Panc1 (cell line): Measurements from ENCODE around the gene WNT1. TPM values are rescaled to one million over a fixed set of nuclear protein-coding genes. Genes with fewer than 3 reads are reported as not detected.

Experiments
- ATAC-seq: fragments of 200-7000 bp; cut with Tn5 transposase; 2 replicates; pipeline ENCODE4 v1.9.1; 2020; ENCODE audit warnings: mild to moderate bottlenecking, moderate library complexity
- BruUV-seq: library from RNA; stranded (reverse); fragments of 400-500 nt; replicated peaks from 2 replicates; lab custom pipeline; 2021; lab: Mats Ljungman, UMichigan
- CTCF ChIA-PET: fragments of 300-600 bp; sonication (Branson Sonifier 250); formaldehyde crosslinking; loops from one replicate; lab custom pipeline; 2022; ENCODE audit warnings: antibody characterized with exemption; lab: Charles Lee
- POLR2A ChIA-PET: fragments of 300-600 bp; sonication (Branson Sonifier 250); formaldehyde crosslinking; loops from one replicate; lab custom pipeline; 2022; ENCODE audit warnings: antibody characterized with exemption; lab: Charles Lee
- DNase-seq: peaks from one replicate; pipeline ENCODE4 v3.0.0-alpha.2; 2010; ENCODE audit warnings: low read depth, low spot score
- H3K27ac ChIP-seq: 2 replicates; pipeline ENCODE4 v1.5.1; 2011; ENCODE audit warnings: mild to moderate bottlenecking, low read length, inconsistent platforms
- H3K27me3 ChIP-seq: fragments of 200-500 bp; sonication (Bioruptor generic); 2 replicates; pipeline ENCODE4 v1.6.0; 2014; ENCODE audit warnings: low read length, inconsistent platforms; ENCODE audit not compliant: control insufficient read depth, insufficient read depth
- H3K36me3 ChIP-seq: fragments of 200-500 bp; sonication (Bioruptor generic); 2 replicates; pipeline ENCODE4 v1.5.1; 2014; ENCODE audit warnings: inconsistent platforms, mild to moderate bottlenecking, low read length, moderate library complexity; ENCODE audit not compliant: control insufficient read depth, insufficient read depth
- H3K4me1 ChIP-seq: 2 replicates; pipeline ENCODE4 v1.5.1; 2011; ENCODE audit warnings: inconsistent platforms, mild to moderate bottlenecking, low read length, moderate library complexity; ENCODE audit not compliant: control insufficient read depth, insufficient read depth
- H3K4me3 ChIP-seq, 2 experiments: 2 replicates each; pipeline ENCODE4 v1.5.1; 2011 to 2012; ENCODE audit warnings: low read depth in 2 of 2, low read length in 2 of 2, mild to moderate bottlenecking in 2 of 2, inconsistent platforms in 1 of 2, moderate library complexity in 1 of 2
- H3K9me3 ChIP-seq: fragments of 200-500 bp; sonication (Bioruptor generic); 2 replicates; pipeline ENCODE4 v1.5.1; 2014; ENCODE audit warnings: low read depth, mild to moderate bottlenecking, inconsistent platforms, low read length, moderate library complexity; ENCODE audit not compliant: control insufficient read depth, insufficient read depth
- REST ChIP-seq, 2 experiments: IDR thresholded peaks; 2 replicates each; pipeline ENCODE4 v1.6.1; 2011 to 2012; ENCODE audit warnings: low read depth in 2 of 2, control low read depth in 1 of 2, low read length in 1 of 2, mild to moderate bottlenecking in 1 of 2, moderate library complexity in 1 of 2; ENCODE audit not compliant: insufficient read depth in 1 of 2
- SIN3A ChIP-seq: IDR thresholded peaks from 2 replicates; pipeline ENCODE4 v1.6.1; 2012; ENCODE audit warnings: low read depth, mild to moderate bottlenecking, low read length, moderate library complexity, borderline replicate concordance; ENCODE audit not compliant: insufficient read depth
- TCF7L2 ChIP-seq: IDR thresholded peaks from 2 replicates; pipeline ENCODE4 v1.6.1; 2011; ENCODE audit warnings: mild to moderate bottlenecking, low read depth, low read length, inconsistent platforms
- in situ Hi-C: cut with HindIII; loops from 2 replicates; pipeline ENCODE4 v1.10.0; 2016; ENCODE audit warnings: low sequenced_read_pairs, low pct_unique_long_range_greater_than_20kb
- intact Hi-C: fragments of 100-400 bp; cut with micrococcal nuclease; formaldehyde crosslinking; loops from one replicate; pipeline ENCODE4 v1.10.0; 2022; ENCODE audit not compliant: unreplicated experiment
- total RNA-seq: library from RNA; stranded (reverse); gene quantifications from one replicate; pipeline ENCODE4 v1.2.1, GENCODE V29; 2021; ENCODE audit not compliant: unreplicated experiment
- TF ChIP-seq, protein P1 (sequence below): fragments of 450-650 bp; IDR thresholded peaks from 2 replicates; pipeline ENCODE4 v1.5.1; 2017; ENCODE audit warnings: mild to moderate bottlenecking

Gene WNT1
- total RNA-seq, 1 experiment from 2014 or later = not detected

- intact Hi-C loops (loop anchor here (2.0 kb wide), 1 partner anchor 142 kb away; the partner anchor contains the start of gene DDX23), in situ Hi-C loops (no loop called here)
- no peak overlapping the region for H3K27ac ChIP-seq
- H3K4me1 ChIP-seq = peaks cover 12% of the 10 kb centered on the region
- POLR2A ChIA-PET = interaction anchor here (0.8 kb wide), 1 partner anchor 38 kb away, joined by 3 read pairs; no protein-coding TSS in a partner anchor
- CTCF ChIA-PET = interaction anchor here (0.6 to 1.1 kb wide), 5 partner anchors 15 to 240 kb away, joined by 4 to 16 read pairs (median 6); no protein-coding TSS in a partner anchor
- ATAC-seq (peak; percentile 77), DNase-seq (peak; percentile 48)
- no peaks in the 10 kb centered on the region for H3K36me3 ChIP-seq
- BruUV-seq = no TSS peak
- TF ChIP-seq SIN3A = no peak
- TF ChIP-seq, protein P1, sequence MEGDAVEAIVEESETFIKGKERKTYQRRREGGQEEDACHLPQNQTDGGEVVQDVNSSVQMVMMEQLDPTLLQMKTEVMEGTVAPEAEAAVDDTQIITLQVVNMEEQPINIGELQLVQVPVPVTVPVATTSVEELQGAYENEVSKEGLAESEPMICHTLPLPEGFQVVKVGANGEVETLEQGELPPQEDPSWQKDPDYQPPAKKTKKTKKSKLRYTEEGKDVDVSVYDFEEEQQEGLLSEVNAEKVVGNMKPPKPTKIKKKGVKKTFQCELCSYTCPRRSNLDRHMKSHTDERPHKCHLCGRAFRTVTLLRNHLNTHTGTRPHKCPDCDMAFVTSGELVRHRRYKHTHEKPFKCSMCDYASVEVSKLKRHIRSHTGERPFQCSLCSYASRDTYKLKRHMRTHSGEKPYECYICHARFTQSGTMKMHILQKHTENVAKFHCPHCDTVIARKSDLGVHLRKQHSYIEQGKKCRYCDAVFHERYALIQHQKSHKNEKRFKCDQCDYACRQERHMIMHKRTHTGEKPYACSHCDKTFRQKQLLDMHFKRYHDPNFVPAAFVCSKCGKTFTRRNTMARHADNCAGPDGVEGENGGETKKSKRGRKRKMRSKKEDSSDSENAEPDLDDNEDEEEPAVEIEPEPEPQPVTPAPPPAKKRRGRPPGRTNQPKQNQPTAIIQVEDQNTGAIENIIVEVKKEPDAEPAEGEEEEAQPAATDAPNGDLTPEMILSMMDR = peak; percentile 95
- peak overlapping the region; percentile 26 to 50 for H3K4me3 ChIP-seq
- H3K9me3 ChIP-seq = no peaks in the 10 kb centered on the region
- H3K27me3 ChIP-seq = no peaks in the 10 kb centered on the region
These were observed 17.2 kb downstream of the WNT1 start for GRCh38 chr12:48995086-48995879.

- no TSS peak for BruUV-seq
- no peak overlapping the region for H3K27ac ChIP-seq
- TF ChIP-seq SIN3A (no peak), TCF7L2 (peak; percentile 64), REST (IDR thresholded peaks at IDR 0.05; ENCODE audit: insufficient read depth in 1 of 2, low read depth in 2 of 2, low read length in 1 of 2) (no peak)
- TF ChIP-seq, protein P1 = peak; percentile 89
- POLR2A ChIA-PET = interaction anchor here (0.6 to 1.1 kb wide), 7 partner anchors 10 to 142 kb away, joined by 3 to 5 read pairs (median 3); no protein-coding TSS in a partner anchor
- H3K27me3 ChIP-seq = no peaks in the 10 kb centered on the region
- H3K9me3 ChIP-seq = no peaks in the 10 kb centered on the region
- DNase-seq (no peak), ATAC-seq (peak; percentile 56)
- in situ Hi-C loops (no loop called here), intact Hi-C loops (no loop called here)
- H3K36me3 ChIP-seq = no peaks in the 10 kb centered on the region
- peak overlapping the region; percentile 14 to 30 for H3K4me3 ChIP-seq
- H3K4me1 ChIP-seq = peaks cover 12% of the 10 kb centered on the region
- CTCF ChIA-PET = interaction anchor here (0.5 to 1.5 kb wide), 12 partner anchors 9 to 140 kb away, joined by 3 to 8 read pairs (median 4); partner anchors contain the start of gene ARF3
These were observed 18.9 kb downstream of the WNT1 start for GRCh38 chr12:48996794-48997718.
